A549 (cell line): Measurements from ENCODE around the gene VIM. TPM values are rescaled to one million over a fixed set of nuclear protein-coding genes. Genes with fewer than 3 reads are reported as not detected.

Experiments used
- ATAC-seq, 2 experiments: fragments of 200-7000 bp in 1 of 2; fragments of >200 bp in 1 of 2; cut with Nextera tagmentation in 1 of 2; cut with Tn5 transposase in 1 of 2; 3 replicates each; pipeline versions ENCODE4 v1.8.0 to v1.9.1; 2018 to 2020; ENCODE audit warnings: mild to moderate bottlenecking in 1 of 2, moderate library complexity in 1 of 2
- CTCF ChIA-PET: fragments of 300-600 bp; sonication (Branson Sonifier 250); formaldehyde crosslinking; extraction: SDS; loops from one replicate; lab custom pipeline; 2021; ENCODE audit warnings: antibody characterized with exemption, inconsistent platforms; lab: Yijun Ruan, JAX
- POLR2A ChIA-PET: fragments of 350-600 bp; formaldehyde crosslinking; extraction: SDS; loops from one replicate; lab custom pipeline; 2021; ENCODE audit warnings: antibody characterized with exemption, inconsistent platforms; lab: Yijun Ruan, JAX
- DNase-seq, 2 experiments: peaks; one replicate each; pipeline versions ENCODE4 v3.0.0 to v3.0.0-alpha.2; 2011 to 2016; ENCODE audit warnings: low read depth in 1 of 2, low spot score in 1 of 2
- FAIRE-seq: peaks from 2 replicates; lab custom pipeline; 2011; peaks lifted over from hg19 to GRCh38; lab: Jason Lieb, UNC
- H3K27ac ChIP-seq, 2 experiments: fragments of >200 bp; sonication (Bioruptor Twin); formaldehyde crosslinking; 3 replicates each; pipeline ENCODE4 v1.5.1; 2016 to 2017
- H3K4me1 ChIP-seq: fragments of >200 bp; sonication (Bioruptor Twin); formaldehyde crosslinking; 3 replicates; pipeline ENCODE4 v1.6.1; 2016
- H3K4me2 ChIP-seq: fragments of >200 bp; sonication (Bioruptor Twin); formaldehyde crosslinking; 3 replicates; pipeline ENCODE4 v1.6.1; 2016
- H3K4me3 ChIP-seq: fragments of >200 bp; sonication (Bioruptor Twin); formaldehyde crosslinking; 3 replicates; pipeline ENCODE4 v1.5.1; 2016
- H3K9me3 ChIP-seq: fragments of >200 bp; sonication (Bioruptor Twin); formaldehyde crosslinking; 3 replicates; pipeline ENCODE4 v1.6.1; 2016
- BHLHE40 ChIP-seq: IDR thresholded peaks from 2 replicates; pipeline ENCODE4 v1.6.1; 2012; ENCODE audit warnings: low read depth, low read length, inconsistent platforms
- CBX8 ChIP-seq: fragments of 200-600 bp; sonication (generic); IDR thresholded peaks from 2 replicates; pipeline ENCODE4 v1.6.1; 2016
- EHF ChIP-seq: fragments of 250-450 bp; sonication (Bioruptor Pico); IDR thresholded peaks from 2 replicates; pipeline ENCODE4 v1.5.0; 2020; ENCODE audit warnings: mild to moderate bottlenecking
- EP300 ChIP-seq, 2 experiments: fragments of >200 bp; sonication (Bioruptor Twin); formaldehyde crosslinking; IDR thresholded peaks; 2 replicates in 1 of 2; 3 replicates in 1 of 2; pipeline ENCODE4 v1.6.1; 2016 to 2017
- FOSB ChIP-seq: fragments of 250-450 bp; sonication (Bioruptor Pico); IDR thresholded peaks from 2 replicates; pipeline ENCODE4 v1.5.0; 2020; ENCODE audit warnings: mild to moderate bottlenecking, moderate library complexity
- FOSL2 ChIP-seq, 2 experiments: fragments of 450-650 bp in 1 of 2; fragments of >200 bp in 1 of 2; sonication (Bioruptor Twin) in 1 of 2; formaldehyde crosslinking; IDR thresholded peaks; 2 replicates each; pipeline versions ENCODE4 v1.5.0 to v1.6.1; 2016 to 2020; ENCODE audit warnings: mild to moderate bottlenecking in 1 of 2, moderate library complexity in 1 of 2
- GATA3 ChIP-seq: IDR thresholded peaks from 2 replicates; pipeline ENCODE4 v1.6.1; 2012; ENCODE audit warnings: borderline replicate concordance
- HDAC2 ChIP-seq: fragments of 200-600 bp; sonication (generic); IDR thresholded peaks from 2 replicates; pipeline ENCODE4 v1.6.1; 2016
- HEYL ChIP-seq: fragments of 250-450 bp; sonication (Bioruptor Pico); IDR thresholded peaks from 2 replicates; pipeline ENCODE4 v1.8.0; 2021; ENCODE audit warnings: mild to moderate bottlenecking, moderate library complexity
- HOXA7 ChIP-seq: fragments of 250-450 bp; sonication (Bioruptor Pico); IDR thresholded peaks from 2 replicates; pipeline ENCODE4 v1.5.0; 2020; ENCODE audit warnings: mild to moderate bottlenecking, moderate library complexity
- HOXB5 ChIP-seq: fragments of 250-450 bp; sonication (Bioruptor Pico); IDR thresholded peaks from 2 replicates; pipeline ENCODE4 v1.5.0; 2020; ENCODE audit warnings: mild to moderate bottlenecking, moderate library complexity
- JUNB ChIP-seq: fragments of >200 bp; sonication (Bioruptor Twin); formaldehyde crosslinking; IDR thresholded peaks from 2 replicates; pipeline ENCODE4 v1.6.1; 2016
- KDM1A ChIP-seq: fragments of 200-600 bp; sonication (generic); IDR thresholded peaks from 2 replicates; pipeline ENCODE4 v1.6.1; 2016; ENCODE audit warnings: low read depth, mild to moderate bottlenecking
- KDM5A ChIP-seq: fragments of 200-600 bp; sonication (generic); IDR thresholded peaks from 2 replicates; pipeline ENCODE4 v1.6.1; 2016; ENCODE audit warnings: antibody characterized with exemption, mild to moderate bottlenecking
- MAZ ChIP-seq: fragments of 150-350 bp; IDR thresholded peaks from 2 replicates; pipeline ENCODE4 v1.6.1; 2014; ENCODE audit warnings: antibody characterized with exemption, low read depth, low read length, borderline replicate concordance
- NFE2L2 ChIP-seq: fragments of 150-350 bp; conservative IDR thresholded peaks from 2 replicates; pipeline ENCODE4 v1.6.1; 2014; ENCODE audit warnings: low read length
- RAD21 ChIP-seq, 2 experiments: fragments of >200 bp in 1 of 2; sonication (Bioruptor Twin) in 1 of 2; formaldehyde crosslinking in 1 of 2; IDR thresholded peaks in 1 of 2; conservative IDR thresholded peaks in 1 of 2; 2 replicates in 1 of 2; 3 replicates in 1 of 2; pipeline ENCODE4 v1.6.1; 2012 to 2018; ENCODE audit warnings: inconsistent platforms in 1 of 2
- RFX5 ChIP-seq: fragments of 450-650 bp; IDR thresholded peaks from 2 replicates; pipeline ENCODE4 v1.7.1; 2014; ENCODE audit warnings: antibody characterized with exemption, mild to moderate bottlenecking, moderate library complexity
- TP53 ChIP-seq: fragments of 250-450 bp; sonication (Bioruptor Pico); IDR thresholded peaks from 2 replicates; pipeline ENCODE4 v1.5.0; 2021; ENCODE audit warnings: mild to moderate bottlenecking, moderate library complexity
- ZC3H11A ChIP-seq: fragments of 450-650 bp; IDR thresholded peaks from 2 replicates; pipeline ENCODE4 v1.6.1; 2014; ENCODE audit warnings: antibody characterized with exemption, mild to moderate bottlenecking
- ZFP36 ChIP-seq: fragments of 450-650 bp; IDR thresholded peaks from 2 replicates; pipeline ENCODE4 v1.6.1; 2014; ENCODE audit warnings: borderline replicate concordance; ENCODE audit not compliant: partially characterized antibody
- ZSCAN20 ChIP-seq: fragments of 250-450 bp; sonication (Bioruptor Pico); IDR thresholded peaks from 2 replicates; pipeline ENCODE4 v1.8.0; 2022; ENCODE audit warnings: mild to moderate bottlenecking, moderate library complexity
- WGBS: methylation state at CpG from one replicate; pipeline ENCODE4 v1.1.6; 2017; ENCODE audit errors: missing lambda C conversion rate; 5-methylcytosine and 5-hydroxymethylcytosine counted together
- polyA plus RNA-seq, 4 experiments: library from polyadenylated mRNA; depleted of rRNA in 3 of 4; stranded (reverse); fragments of >200 nt; fragmentation: RNase III in 1 of 4; extraction: RNeasy Plus Mini Kit Qiagen cat#74134 plus additional on column Dnase treatment in 1 of 4; gene quantifications; 2 replicates in 3 of 4; 3 replicates in 1 of 4; pipeline ENCODE4 v1.2.3, GENCODE V29; 2011 to 2017
- TF ChIP-seq, protein P1 (sequence below): fragments of 250-450 bp; sonication (Bioruptor Pico); IDR thresholded peaks from 2 replicates; pipeline ENCODE4 v1.5.0; 2020; ENCODE audit warnings: low read depth, mild to moderate bottlenecking, moderate library complexity
- TF ChIP-seq, protein P2 (sequence below): fragments of 150-350 bp; IDR thresholded peaks from 2 replicates; pipeline ENCODE4 v1.6.1; 2014; ENCODE audit warnings: low read depth, mild to moderate bottlenecking, low read length
- TF ChIP-seq, protein P3 (sequence below): fragments of >200 bp; sonication (Bioruptor Twin); formaldehyde crosslinking; IDR thresholded peaks from 3 replicates; pipeline ENCODE4 v1.5.1; 2016
- TF ChIP-seq, protein P4 (sequence below): fragments of >200 bp; sonication (Bioruptor Twin); formaldehyde crosslinking; IDR thresholded peaks from 2 replicates; pipeline ENCODE4 v1.6.1; 2016
- TF ChIP-seq, protein P5 (sequence below): IDR thresholded peaks from 2 replicates; pipeline ENCODE4 v1.6.1; 2012
- TF ChIP-seq, protein P6 (sequence below): fragments of >200 bp; sonication (Bioruptor Twin); formaldehyde crosslinking; IDR thresholded peaks from 3 replicates; pipeline ENCODE4 v1.6.1; 2016
- TF ChIP-seq, protein P7 (sequence below): fragments of 250-450 bp; sonication (Bioruptor Pico); IDR thresholded peaks from 2 replicates; pipeline ENCODE4 v1.5.0; 2021; ENCODE audit warnings: mild to moderate bottlenecking, moderate library complexity, borderline replicate concordance
- TF ChIP-seq, protein P8 (sequence below): IDR thresholded peaks from 2 replicates; pipeline ENCODE4 v1.6.1; 2012

VIM gene
- polyA plus RNA-seq, 2 of the 4 experiments (the other 2 are of a cell fraction): 830 to 848 TPM

DNA sequence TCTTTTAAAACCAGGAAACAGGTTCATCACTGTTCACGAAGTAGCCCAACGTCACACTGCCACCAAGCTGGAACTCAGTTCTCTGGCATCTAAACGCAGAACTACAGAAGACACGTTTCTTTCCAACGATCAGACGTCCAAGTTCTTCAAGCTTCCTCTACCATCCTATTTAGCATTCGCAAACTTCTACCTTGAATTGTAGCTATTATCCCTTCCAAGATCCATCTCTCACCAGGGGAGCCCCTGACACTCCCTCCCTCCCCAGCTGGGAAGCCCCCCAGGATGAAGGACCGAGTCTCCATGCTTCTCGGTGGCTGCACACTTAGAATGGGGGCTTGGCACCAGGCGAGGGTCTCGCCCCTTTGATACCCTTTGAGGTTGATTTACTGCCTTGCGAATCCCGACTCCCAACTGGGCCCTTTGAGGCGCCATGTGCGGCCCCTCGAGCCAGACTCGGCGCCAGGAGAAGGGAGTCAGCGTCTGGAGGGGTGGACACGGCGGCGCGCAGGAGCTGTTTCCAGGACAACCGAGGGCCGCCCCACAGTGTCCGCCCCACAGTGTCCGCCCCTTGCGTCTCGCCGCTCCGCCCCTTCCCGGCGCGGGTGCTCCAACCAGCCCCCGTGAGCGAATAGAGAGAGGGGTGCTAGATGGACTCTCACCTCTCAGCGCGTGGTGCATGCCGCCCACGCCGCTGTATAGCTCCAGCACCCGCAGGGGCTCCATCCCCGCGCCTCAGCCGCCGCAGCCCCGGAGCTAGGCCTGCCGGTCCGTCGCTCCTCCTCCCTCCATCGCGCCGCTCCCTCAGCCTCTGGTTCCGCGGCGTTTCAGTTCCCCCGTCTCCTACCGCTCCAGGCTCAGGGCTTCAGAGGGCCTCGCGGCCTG lies 26.9 kb upstream of the VIM start, which contains the start of gene TRDMT1:
TSS of gene TRDMT1 (minus strand) at position 761 of the 882 bp plus-strand sequence. CDS start at position 723, 38 bp downstream.
- WGBS: 4% methylated on average over 28 of the region's 60 CpGs
- no peaks in the 10 kb centered on the region for H3K9me3 ChIP-seq
- peaks cover 15% of the 10 kb centered on the region for H3K4me1 ChIP-seq
- peak within 1 kb of the TSS; percentile 88 to 96 for H3K27ac ChIP-seq
- ChIA-PET POLR2A (interaction anchor here (0.6 to 2.0 kb wide), 14 partner anchors 9 to 384 kb away, joined by 3 to 96 read pairs (median 6); partner anchors contain the start of genes RSU1 and VIM), CTCF (interaction anchor here (0.7 to 3.5 kb wide), 14 partner anchors 11 to 374 kb away, joined by 3 to 47 read pairs (median 4); partner anchors contain the start of gene VIM)
- DNase-seq (peak; percentile 76 to 92), ATAC-seq (peak; percentile 99 to 100), FAIRE-seq (peak; percentile 63)
- H3K4me3 ChIP-seq: peak within 1 kb of the TSS; percentile 65
- peak within 1 kb of the TSS; percentile 86 for H3K4me2 ChIP-seq
- TF ChIP-seq HOXB5 (CRISPR knock-in tag): peak; percentile 71; the same call in 1 of the 2 replicates
- TF ChIP-seq CBX8: no peak
- TF ChIP-seq RAD21 (conservative IDR thresholded peaks at IDR 0.05 in 1 of 2, IDR thresholded peaks at IDR 0.05 in 1 of 2): peak; percentile 34 to 39
- TF ChIP-seq BHLHE40: no peak
- TF ChIP-seq EP300 (IDR thresholded peaks at IDR 0.05): peak in 1 of 2 experiments; percentile 16; a peak in 1 of 5 replicates
- TF ChIP-seq, protein P1, sequence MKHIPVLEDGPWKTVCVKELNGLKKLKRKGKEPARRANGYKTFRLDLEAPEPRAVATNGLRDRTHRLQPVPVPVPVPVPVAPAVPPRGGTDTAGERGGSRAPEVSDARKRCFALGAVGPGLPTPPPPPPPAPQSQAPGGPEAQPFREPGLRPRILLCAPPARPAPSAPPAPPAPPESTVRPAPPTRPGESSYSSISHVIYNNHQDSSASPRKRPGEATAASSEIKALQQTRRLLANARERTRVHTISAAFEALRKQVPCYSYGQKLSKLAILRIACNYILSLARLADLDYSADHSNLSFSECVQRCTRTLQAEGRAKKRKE: no peak
- TF ChIP-seq, protein P2, sequence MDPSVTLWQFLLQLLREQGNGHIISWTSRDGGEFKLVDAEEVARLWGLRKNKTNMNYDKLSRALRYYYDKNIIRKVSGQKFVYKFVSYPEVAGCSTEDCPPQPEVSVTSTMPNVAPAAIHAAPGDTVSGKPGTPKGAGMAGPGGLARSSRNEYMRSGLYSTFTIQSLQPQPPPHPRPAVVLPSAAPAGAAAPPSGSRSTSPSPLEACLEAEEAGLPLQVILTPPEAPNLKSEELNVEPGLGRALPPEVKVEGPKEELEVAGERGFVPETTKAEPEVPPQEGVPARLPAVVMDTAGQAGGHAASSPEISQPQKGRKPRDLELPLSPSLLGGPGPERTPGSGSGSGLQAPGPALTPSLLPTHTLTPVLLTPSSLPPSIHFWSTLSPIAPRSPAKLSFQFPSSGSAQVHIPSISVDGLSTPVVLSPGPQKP: 0 out of 2 replicates have a peak, but pooled peaks have one; percentile 7
- TF ChIP-seq, protein P3, sequence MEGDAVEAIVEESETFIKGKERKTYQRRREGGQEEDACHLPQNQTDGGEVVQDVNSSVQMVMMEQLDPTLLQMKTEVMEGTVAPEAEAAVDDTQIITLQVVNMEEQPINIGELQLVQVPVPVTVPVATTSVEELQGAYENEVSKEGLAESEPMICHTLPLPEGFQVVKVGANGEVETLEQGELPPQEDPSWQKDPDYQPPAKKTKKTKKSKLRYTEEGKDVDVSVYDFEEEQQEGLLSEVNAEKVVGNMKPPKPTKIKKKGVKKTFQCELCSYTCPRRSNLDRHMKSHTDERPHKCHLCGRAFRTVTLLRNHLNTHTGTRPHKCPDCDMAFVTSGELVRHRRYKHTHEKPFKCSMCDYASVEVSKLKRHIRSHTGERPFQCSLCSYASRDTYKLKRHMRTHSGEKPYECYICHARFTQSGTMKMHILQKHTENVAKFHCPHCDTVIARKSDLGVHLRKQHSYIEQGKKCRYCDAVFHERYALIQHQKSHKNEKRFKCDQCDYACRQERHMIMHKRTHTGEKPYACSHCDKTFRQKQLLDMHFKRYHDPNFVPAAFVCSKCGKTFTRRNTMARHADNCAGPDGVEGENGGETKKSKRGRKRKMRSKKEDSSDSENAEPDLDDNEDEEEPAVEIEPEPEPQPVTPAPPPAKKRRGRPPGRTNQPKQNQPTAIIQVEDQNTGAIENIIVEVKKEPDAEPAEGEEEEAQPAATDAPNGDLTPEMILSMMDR: no peak; the same call in 2 of the 3 replicates
- TF ChIP-seq HDAC2: no peak
- TF ChIP-seq ZSCAN20 (CRISPR knock-in tag): no peak
- TF ChIP-seq, protein P4, sequence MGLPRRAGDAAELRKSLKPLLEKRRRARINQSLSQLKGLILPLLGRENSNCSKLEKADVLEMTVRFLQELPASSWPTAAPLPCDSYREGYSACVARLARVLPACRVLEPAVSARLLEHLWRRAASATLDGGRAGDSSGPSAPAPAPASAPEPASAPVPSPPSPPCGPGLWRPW: no peak
- TF ChIP-seq JUNB: no peak
- TF ChIP-seq, protein P5, sequence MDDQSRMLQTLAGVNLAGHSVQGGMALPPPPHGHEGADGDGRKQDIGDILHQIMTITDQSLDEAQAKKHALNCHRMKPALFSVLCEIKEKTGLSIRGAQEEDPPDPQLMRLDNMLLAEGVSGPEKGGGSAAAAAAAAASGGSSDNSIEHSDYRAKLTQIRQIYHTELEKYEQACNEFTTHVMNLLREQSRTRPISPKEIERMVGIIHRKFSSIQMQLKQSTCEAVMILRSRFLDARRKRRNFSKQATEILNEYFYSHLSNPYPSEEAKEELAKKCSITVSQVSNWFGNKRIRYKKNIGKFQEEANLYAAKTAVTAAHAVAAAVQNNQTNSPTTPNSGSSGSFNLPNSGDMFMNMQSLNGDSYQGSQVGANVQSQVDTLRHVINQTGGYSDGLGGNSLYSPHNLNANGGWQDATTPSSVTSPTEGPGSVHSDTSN: no peak
- TF ChIP-seq HOXA7 (CRISPR knock-in tag): no peak
- TF ChIP-seq TP53 (CRISPR knock-in tag): 0 out of 2 replicates have a peak, but pooled peaks have one; percentile 73
- TF ChIP-seq RFX5: no peak; the same call in 1 of the 2 replicates
- TF ChIP-seq GATA3: peak; percentile 43; the same call in 1 of the 2 replicates
- TF ChIP-seq, protein P6, sequence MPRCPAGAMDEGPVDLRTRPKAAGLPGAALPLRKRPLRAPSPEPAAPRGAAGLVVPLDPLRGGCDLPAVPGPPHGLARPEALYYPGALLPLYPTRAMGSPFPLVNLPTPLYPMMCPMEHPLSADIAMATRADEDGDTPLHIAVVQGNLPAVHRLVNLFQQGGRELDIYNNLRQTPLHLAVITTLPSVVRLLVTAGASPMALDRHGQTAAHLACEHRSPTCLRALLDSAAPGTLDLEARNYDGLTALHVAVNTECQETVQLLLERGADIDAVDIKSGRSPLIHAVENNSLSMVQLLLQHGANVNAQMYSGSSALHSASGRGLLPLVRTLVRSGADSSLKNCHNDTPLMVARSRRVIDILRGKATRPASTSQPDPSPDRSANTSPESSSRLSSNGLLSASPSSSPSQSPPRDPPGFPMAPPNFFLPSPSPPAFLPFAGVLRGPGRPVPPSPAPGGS: peak; percentile 69
- no peak for TF ChIP-seq HEYL (CRISPR knock-in tag)
- TF ChIP-seq, protein P7, sequence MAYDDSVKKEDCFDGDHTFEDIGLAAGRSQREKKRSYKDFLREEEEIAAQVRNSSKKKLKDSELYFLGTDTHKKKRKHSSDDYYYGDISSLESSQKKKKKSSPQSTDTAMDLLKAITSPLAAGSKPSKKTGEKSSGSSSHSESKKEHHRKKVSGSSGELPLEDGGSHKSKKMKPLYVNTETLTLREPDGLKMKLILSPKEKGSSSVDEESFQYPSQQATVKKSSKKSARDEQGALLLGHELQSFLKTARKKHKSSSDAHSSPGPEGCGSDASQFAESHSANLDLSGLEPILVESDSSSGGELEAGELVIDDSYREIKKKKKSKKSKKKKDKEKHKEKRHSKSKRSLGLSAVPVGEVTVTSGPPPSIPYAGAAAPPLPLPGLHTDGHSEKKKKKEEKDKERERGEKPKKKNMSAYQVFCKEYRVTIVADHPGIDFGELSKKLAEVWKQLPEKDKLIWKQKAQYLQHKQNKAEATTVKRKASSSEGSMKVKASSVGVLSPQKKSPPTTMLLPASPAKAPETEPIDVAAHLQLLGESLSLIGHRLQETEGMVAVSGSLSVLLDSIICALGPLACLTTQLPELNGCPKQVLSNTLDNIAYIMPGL: peak; percentile 71; the same call in 1 of the 2 replicates
- TF ChIP-seq, protein P8, sequence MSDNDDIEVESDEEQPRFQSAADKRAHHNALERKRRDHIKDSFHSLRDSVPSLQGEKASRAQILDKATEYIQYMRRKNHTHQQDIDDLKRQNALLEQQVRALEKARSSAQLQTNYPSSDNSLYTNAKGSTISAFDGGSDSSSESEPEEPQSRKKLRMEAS: peak; percentile 93
- TF ChIP-seq KDM5A: peak; percentile 83
- no peak for TF ChIP-seq MAZ
- TF ChIP-seq ZFP36: no peak
- TF ChIP-seq FOSB (CRISPR knock-in tag): no peak
- peak; percentile 20; the same call in 1 of the 2 replicates for TF ChIP-seq ZC3H11A
- no peak; the same call in 1 of the 2 replicates for TF ChIP-seq EHF (CRISPR knock-in tag)
- no peak for TF ChIP-seq NFE2L2
- TF ChIP-seq FOSL2 (IDR thresholded peaks at IDR 0.05): no peak
- peak; percentile 38; the same call in 1 of the 2 replicates for TF ChIP-seq FOSL2 (CRISPR knock-in tag; IDR thresholded peaks at IDR 0.05)
- no peak for TF ChIP-seq KDM1A
